Measurements from ENCODE around the gene RIOK2. TPM values are rescaled to one million over a fixed set of nuclear protein-coding genes. Genes with fewer than 3 reads are reported as not detected.

Gene RIOK2
- total RNA-seq, 2 donors from 2014 or later, result 7.3 to 16.9 TPM

DNA sequence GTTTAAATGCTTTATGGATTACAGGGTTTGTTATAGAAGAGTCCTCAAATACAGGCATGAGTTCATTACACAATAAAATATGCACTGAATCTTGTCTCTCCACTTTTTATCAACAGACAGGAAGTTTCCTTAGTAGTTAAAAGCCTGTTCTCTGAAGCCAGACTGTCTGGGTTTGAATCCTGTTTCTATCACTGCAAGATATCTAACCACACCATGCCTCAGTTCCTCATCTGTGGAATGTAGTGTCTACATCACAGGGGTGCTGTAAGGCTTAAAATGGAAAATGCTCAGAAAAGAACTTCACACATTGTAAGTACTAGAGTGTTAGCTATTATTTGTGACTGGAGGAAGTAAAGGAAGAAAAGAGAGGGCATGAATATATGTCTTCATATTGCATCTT, 49.9 kb downstream of the RIOK2 start:
- H3K27ac ChIP-seq, result no peak overlapping the region
- TF ChIP-seq, protein P1, sequence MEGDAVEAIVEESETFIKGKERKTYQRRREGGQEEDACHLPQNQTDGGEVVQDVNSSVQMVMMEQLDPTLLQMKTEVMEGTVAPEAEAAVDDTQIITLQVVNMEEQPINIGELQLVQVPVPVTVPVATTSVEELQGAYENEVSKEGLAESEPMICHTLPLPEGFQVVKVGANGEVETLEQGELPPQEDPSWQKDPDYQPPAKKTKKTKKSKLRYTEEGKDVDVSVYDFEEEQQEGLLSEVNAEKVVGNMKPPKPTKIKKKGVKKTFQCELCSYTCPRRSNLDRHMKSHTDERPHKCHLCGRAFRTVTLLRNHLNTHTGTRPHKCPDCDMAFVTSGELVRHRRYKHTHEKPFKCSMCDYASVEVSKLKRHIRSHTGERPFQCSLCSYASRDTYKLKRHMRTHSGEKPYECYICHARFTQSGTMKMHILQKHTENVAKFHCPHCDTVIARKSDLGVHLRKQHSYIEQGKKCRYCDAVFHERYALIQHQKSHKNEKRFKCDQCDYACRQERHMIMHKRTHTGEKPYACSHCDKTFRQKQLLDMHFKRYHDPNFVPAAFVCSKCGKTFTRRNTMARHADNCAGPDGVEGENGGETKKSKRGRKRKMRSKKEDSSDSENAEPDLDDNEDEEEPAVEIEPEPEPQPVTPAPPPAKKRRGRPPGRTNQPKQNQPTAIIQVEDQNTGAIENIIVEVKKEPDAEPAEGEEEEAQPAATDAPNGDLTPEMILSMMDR (IDR thresholded peaks at IDR 0.05), result no peak
- no peak for TF ChIP-seq POLR2A (IDR thresholded peaks at IDR 0.05)
- no peak for DNase-seq
- no peaks in the 10 kb centered on the region for H3K27me3 ChIP-seq
- no peaks in the 10 kb centered on the region for H3K36me3 ChIP-seq (replicated peaks in 1 of 2; ENCODE audit: insufficient read depth in 1 of 2, low read depth in 2 of 2)
- intact Hi-C loops (cut with DNase I), result no loop called here
- ATAC-seq, result no peak
- no peaks in the 10 kb centered on the region for H3K4me1 ChIP-seq
- no peak overlapping the region for H3K4me3 ChIP-seq
- no peaks in the 10 kb centered on the region for H3K9me3 ChIP-seq

DNA sequence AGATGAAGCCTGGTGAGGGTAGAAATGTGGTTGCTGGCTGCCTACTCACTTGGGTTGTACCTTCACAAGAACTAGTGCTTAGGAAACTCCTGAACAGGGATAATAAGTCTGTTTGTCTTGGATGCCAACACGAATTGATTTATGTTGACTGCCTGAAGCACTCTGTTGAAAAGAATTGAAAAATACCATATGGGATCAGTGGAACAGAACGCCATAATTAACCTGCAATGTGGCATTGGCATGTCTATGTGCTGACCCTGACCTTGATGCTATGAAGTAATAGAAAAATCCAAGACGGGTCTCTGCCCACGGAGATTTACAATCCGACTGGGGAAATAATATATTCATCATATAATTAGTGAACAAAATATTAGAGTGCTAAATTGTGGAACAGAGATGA, 51.1 kb downstream of the RIOK2 start:
- H3K9me3 ChIP-seq, result no peaks in the 10 kb centered on the region
- no peak overlapping the region for H3K4me3 ChIP-seq
- H3K4me1 ChIP-seq, result no peaks in the 10 kb centered on the region
- intact Hi-C loops (cut with DNase I), result no loop called here
- no peaks in the 10 kb centered on the region for H3K36me3 ChIP-seq (replicated peaks in 1 of 2; ENCODE audit: insufficient read depth in 1 of 2, low read depth in 2 of 2)
- H3K27ac ChIP-seq, result no peak overlapping the region
- ATAC-seq (no peak), DNase-seq (no peak)
- WGBS, 2 donors, result 58 to 65% methylated on average over 5 of the region's 5 CpGs
- TF ChIP-seq, protein P1 (IDR thresholded peaks at IDR 0.05), result no peak
- TF ChIP-seq POLR2A (IDR thresholded peaks at IDR 0.05), result no peak
- H3K27me3 ChIP-seq, result no peaks in the 10 kb centered on the region

DNA sequence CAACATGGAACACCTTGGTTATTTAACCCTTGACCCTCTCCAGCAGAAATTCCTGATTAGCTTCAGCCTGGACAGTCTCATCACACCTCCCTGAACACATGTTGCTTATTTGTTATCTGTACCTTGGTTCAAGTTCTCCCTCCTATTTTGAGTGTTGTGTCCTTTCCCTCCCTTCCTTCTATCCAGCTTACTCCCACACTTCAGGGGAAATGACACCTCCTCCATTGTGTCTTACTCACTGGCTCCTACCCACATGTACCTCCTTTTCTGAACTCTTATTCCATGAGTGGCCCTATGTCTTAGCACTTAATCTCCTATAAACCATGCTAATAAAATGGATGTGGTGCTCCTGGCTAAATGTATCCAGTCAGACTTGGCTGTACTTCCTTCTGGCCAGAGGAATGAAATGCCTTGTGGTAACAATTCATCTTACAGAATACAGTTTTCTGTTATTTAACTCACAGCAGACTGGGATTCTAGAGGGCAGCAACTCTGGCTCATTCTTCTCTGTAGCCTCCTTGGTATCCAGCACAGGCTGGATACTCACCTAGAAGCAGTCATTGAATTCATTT, 51.8 kb downstream of the RIOK2 start:
- Histone ChIP-seq H3K36me3 (replicated peaks in 1 of 2; ENCODE audit: insufficient read depth in 1 of 2, low read depth in 2 of 2) (no peaks in the 10 kb centered on the region), H3K27ac (no peak overlapping the region), H3K9me3 (no peaks in the 10 kb centered on the region), H3K4me3 (no peak overlapping the region), H3K27me3 (no peaks in the 10 kb centered on the region), H3K4me1 (no peaks in the 10 kb centered on the region)
- no peak for ATAC-seq
- no peak for DNase-seq
- TF ChIP-seq, protein P1 (IDR thresholded peaks at IDR 0.05), result no peak
- TF ChIP-seq POLR2A (IDR thresholded peaks at IDR 0.05), result no peak
- intact Hi-C loops (cut with DNase I), result no loop called here

DNA sequence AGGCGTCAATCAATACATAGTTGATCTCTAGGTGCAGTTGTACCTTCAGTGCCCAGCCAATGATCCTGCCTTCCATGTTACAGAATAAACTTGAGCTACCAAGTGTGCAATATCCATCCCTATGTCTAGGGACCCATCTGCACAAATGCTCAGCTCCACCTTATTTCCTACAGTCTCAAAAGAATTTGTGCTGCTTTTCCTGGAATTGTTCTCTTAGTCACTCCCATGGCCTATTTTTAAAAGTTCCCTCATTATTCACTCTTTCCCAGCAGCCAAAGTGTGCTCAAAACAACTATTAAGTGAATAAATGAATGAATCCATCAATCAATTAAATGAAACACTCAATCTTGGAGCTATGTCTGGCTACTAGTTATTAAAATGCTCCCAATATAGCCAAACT, 55.3 kb downstream of the RIOK2 start:
- ATAC-seq, result no peak

More for the DNA sequence above, 55.3 kb downstream of the RIOK2 start:
- no peak for DNase-seq
- WGBS, 2 donors, result 96 to 100% methylated on average over 1 of the region's 1 CpG
- Histone ChIP-seq H3K4me1 (no peaks in the 10 kb centered on the region), H3K9me3 (no peaks in the 10 kb centered on the region), H3K27ac (no peak overlapping the region), H3K36me3 (replicated peaks in 1 of 2; ENCODE audit: insufficient read depth in 1 of 2, low read depth in 2 of 2) (no peaks in the 10 kb centered on the region), H3K4me3 (no peak overlapping the region), H3K27me3 (no peaks in the 10 kb centered on the region)
- no peak for TF ChIP-seq POLR2A (IDR thresholded peaks at IDR 0.05)
- TF ChIP-seq, protein P1 (IDR thresholded peaks at IDR 0.05), result no peak
- intact Hi-C loops (cut with DNase I), result no loop called here

Measured in body of pancreas (tissue), 4 donors.